ENCODE data around the gene PPP6R3. TPM values are rescaled to one million over a fixed set of nuclear protein-coding genes. Genes with fewer than 3 reads are reported as not detected.

The PPP6R3 gene
- total and polyA plus RNA-seq, 2 of the 13 experiments (the other 11 are each of a cell fraction or from before 2014, with no cell fraction given): 41.2 to 83.4 TPM

DNA sequence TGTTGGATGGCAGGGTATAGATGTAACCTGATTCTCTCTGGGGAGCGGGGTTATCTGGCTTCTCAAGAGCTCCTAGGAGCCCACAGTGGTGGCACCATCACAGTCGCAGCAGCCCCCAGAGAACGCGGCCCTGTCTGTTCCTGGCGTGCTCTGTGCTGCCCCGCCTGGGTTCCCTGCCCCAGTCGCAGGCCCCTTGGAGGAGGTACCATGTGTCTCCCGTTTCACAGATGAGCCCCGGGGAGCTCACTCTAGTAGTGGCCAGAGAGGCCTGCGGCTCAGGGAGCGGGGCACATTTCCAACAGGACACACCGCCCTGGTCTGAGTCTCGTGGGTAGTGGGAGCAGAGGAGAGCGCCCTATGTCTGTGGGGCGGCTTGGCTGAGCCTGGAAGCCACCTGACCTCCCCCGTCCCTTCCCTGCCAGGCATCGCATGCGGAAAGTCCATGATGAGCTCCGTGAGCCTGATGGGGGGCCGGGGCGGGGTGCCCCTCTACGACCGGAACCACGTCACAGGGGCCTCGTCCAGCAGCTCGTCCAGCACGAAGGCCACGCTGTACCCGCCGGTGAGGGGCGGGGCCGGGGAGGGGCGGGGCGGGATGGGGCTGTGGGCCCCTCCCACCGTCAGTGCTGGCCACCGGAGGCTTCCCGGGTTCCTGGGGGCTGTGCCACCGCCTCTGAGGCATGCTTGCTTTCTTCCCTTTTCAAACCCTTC is 21.0 kb upstream of the PPP6R3 start:
- Histone ChIP-seq H3K27ac (ENCODE audit: extremely low read length, insufficient read depth, low read length) (no peak overlapping the region), H3K9ac (ENCODE audit: insufficient read depth, low read depth, low read length) (no peak overlapping the region), H3K79me2 (ENCODE audit: insufficient read depth, low read length) (no peaks in the 10 kb centered on the region), H3K9me3 (ENCODE audit: low read length) (no peaks in the 10 kb centered on the region), H2AFZ (ENCODE audit: low read length) (no peak overlapping the region), H3K36me3 (replicated peaks in 1 of 2; ENCODE audit: control insufficient read depth in 1 of 2, insufficient read depth in 2 of 2, low read length in 2 of 2) (peaks cover 45 to 73% of the 10 kb centered on the region in 2 experiments), H3K4me3 (replicated peaks in 1 of 3; ENCODE audit: insufficient read depth in 1 of 3, low read depth in 2 of 3, low read length in 3 of 3) (no peak overlapping the region), H4K20me1 (ENCODE audit: insufficient read depth, low read length) (peaks cover 8% of the 10 kb centered on the region; the same call in 1 of the 2 replicates), H3K27me3 (ENCODE audit: control insufficient read depth in 1 of 2, insufficient read depth in 2 of 2, low read length in 2 of 2) (no peaks in the 10 kb centered on the region), H3K4me1 (ENCODE audit: insufficient read depth, low read length) (no peaks in the 10 kb centered on the region), H3K4me2 (ENCODE audit: low read depth, low read length) (no peak overlapping the region)
- WGBS (ENCODE audit: low lambda C conversion rate): 100% methylated on average over 6 of the region's 38 CpGs
- ATAC-seq (no peak), FAIRE-seq (no peak), DNase-seq (ENCODE audit: low spot score) (no peak)
- TF ChIP-seq POLR2A (IDR thresholded peaks at IDR 0.05; ENCODE audit: insufficient read depth in 1 of 2, low read depth in 2 of 2, low read length in 2 of 2) (0 out of 4 replicates have a peak, but pooled peaks of 1 of the 2 experiments have one; percentile 9), CSRNP2 (CRISPR knock-in tag; conservative IDR thresholded peaks at IDR 0.05; ENCODE audit: low read depth) (no peak), AGO2 (optimal IDR thresholded peaks at IDR 0.05; ENCODE audit: low read depth, low read length) (peak; percentile 65)
- TF ChIP-seq, protein P1, sequence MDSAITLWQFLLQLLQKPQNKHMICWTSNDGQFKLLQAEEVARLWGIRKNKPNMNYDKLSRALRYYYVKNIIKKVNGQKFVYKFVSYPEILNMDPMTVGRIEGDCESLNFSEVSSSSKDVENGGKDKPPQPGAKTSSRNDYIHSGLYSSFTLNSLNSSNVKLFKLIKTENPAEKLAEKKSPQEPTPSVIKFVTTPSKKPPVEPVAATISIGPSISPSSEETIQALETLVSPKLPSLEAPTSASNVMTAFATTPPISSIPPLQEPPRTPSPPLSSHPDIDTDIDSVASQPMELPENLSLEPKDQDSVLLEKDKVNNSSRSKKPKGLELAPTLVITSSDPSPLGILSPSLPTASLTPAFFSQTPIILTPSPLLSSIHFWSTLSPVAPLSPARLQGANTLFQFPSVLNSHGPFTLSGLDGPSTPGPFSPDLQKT (CRISPR knock-in tag; IDR thresholded peaks at IDR 0.05; ENCODE audit: borderline replicate concordance): no peak
- in situ Hi-C loops (cut with HindIII; ENCODE audit: extremely low pct_ligation_motif_present, low pct_unique_long_range_greater_than_20kb) (no loop called here), intact Hi-C loops (cut with micrococcal nuclease; ENCODE audit: unreplicated experiment) (no loop called here)
- POLR2A ChIA-PET: interaction anchor here (0.5 kb wide), 1 partner anchor 17 kb away, joined by 3 read pairs; no protein-coding TSS in a partner anchor
- CTCF ChIA-PET (ENCODE audit: low intra/inter-chr PET ratio, low total read pairs): no interaction called here
- no TSS peak for BruUV-seq (replicated peaks)
